ENCODE results near the gene ISM2. TPM values are rescaled to one million over a fixed set of nuclear protein-coding genes. Genes with fewer than 3 reads are reported as not detected.

The ISM2 gene
- total and polyA plus RNA-seq, 2 donors (not counting 1 experiment from before 2014, with no cell fraction given), result 0.30 TPM; not detected in 1

DNA sequence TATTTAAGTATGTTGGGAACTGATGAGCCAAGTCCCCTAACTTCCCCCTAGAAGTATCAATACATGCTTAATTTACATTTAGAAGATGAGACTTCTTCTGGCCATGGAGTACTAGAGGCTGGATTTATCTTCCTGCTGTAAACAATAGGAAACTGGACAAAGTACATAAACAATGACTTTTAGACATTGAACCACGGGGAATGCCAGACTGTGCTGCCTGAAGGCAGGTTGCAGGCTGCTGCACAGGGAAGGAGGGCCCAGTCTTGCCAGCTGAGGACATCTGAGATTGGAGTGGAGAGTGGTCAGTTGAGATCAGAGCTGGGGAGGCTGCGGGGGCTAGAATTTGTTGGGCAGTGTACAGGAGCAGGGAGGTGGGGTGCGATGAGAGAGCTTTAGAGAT lies 24.5 kb upstream of the ISM2 start:
- H2AFZ ChIP-seq (ENCODE audit: insufficient read depth, low read depth, low read length, poor library complexity, severe bottlenecking), result no peak overlapping the region
- WGBS (ENCODE audit: insufficient coverage), result 67% methylated on average over 3 of the region's 3 CpGs
- DNase-seq, result no peak
- ChIA-PET CTCF (no interaction called here), POLR2A (no interaction called here)
- H3K9ac ChIP-seq (ENCODE audit: low read length), result no peak overlapping the region
- peaks cover 3% of the 10 kb centered on the region for H3K79me2 ChIP-seq (ENCODE audit: control insufficient read depth, insufficient read depth, low read length)
- no peak overlapping the region for H3K27ac ChIP-seq (ENCODE audit: low read length in 2 of 2)
- H3K4me3 Mint-ChIP-seq, result no peak overlapping the region
- TF ChIP-seq EZH2 (IDR thresholded peaks at IDR 0.05; ENCODE audit: borderline replicate concordance, insufficient read depth, low read depth, low read length, poor library complexity, severe bottlenecking), result no peak
- TF ChIP-seq, protein P1, sequence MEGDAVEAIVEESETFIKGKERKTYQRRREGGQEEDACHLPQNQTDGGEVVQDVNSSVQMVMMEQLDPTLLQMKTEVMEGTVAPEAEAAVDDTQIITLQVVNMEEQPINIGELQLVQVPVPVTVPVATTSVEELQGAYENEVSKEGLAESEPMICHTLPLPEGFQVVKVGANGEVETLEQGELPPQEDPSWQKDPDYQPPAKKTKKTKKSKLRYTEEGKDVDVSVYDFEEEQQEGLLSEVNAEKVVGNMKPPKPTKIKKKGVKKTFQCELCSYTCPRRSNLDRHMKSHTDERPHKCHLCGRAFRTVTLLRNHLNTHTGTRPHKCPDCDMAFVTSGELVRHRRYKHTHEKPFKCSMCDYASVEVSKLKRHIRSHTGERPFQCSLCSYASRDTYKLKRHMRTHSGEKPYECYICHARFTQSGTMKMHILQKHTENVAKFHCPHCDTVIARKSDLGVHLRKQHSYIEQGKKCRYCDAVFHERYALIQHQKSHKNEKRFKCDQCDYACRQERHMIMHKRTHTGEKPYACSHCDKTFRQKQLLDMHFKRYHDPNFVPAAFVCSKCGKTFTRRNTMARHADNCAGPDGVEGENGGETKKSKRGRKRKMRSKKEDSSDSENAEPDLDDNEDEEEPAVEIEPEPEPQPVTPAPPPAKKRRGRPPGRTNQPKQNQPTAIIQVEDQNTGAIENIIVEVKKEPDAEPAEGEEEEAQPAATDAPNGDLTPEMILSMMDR (IDR thresholded peaks at IDR 0.05), result no peak
- no peak overlapping the region for H3K27ac Mint-ChIP-seq
- no peaks in the 10 kb centered on the region for H3K27me3 Mint-ChIP-seq
- no peak overlapping the region for H3K4me2 ChIP-seq (replicated peaks; ENCODE audit: low read depth, low read length, poor library complexity, severe bottlenecking)
- intact Hi-C loops (cut with micrococcal nuclease), result no loop called here
- ATAC-seq (ENCODE audit: low read depth), result no peak
- no peaks in the 10 kb centered on the region for H3K27me3 ChIP-seq (replicated peaks in 1 of 4; ENCODE audit: control extremely low read depth in 1 of 4, control insufficient read depth in 3 of 4, insufficient read depth in 4 of 4, low read length in 3 of 4)
- peaks cover 12% of the 10 kb centered on the region for H4K20me1 ChIP-seq (ENCODE audit: control insufficient read depth, insufficient read depth, low read length, poor library complexity, severe bottlenecking)
- no peaks in the 10 kb centered on the region for H3K9me3 ChIP-seq (ENCODE audit: control extremely low read depth in 1 of 3, control insufficient read depth in 2 of 3, insufficient read depth in 1 of 3, low read length in 2 of 3)
- no peak overlapping the region for H3K4me3 ChIP-seq (ENCODE audit: control extremely low read depth in 1 of 5, extremely low read depth in 1 of 5, insufficient read depth in 1 of 5, low read depth in 2 of 5, low read length in 4 of 5)
- H3K4me1 Mint-ChIP-seq, result no peaks in the 10 kb centered on the region
- no peaks in the 10 kb centered on the region for H3K9me3 Mint-ChIP-seq (ENCODE audit: insufficient read depth)
- no peaks in the 10 kb centered on the region for H3K4me1 ChIP-seq (ENCODE audit: control insufficient read depth in 2 of 2, insufficient read depth in 2 of 2, low read length in 2 of 2)
- peaks cover 14 to 59% of the 10 kb centered on the region in 2 experiments for H3K36me3 ChIP-seq (replicated peaks in 1 of 2; ENCODE audit: control extremely low read depth in 1 of 2, control insufficient read depth in 1 of 2, extremely low read depth in 1 of 2, insufficient read depth in 2 of 2, low read length in 1 of 2)

DNA sequence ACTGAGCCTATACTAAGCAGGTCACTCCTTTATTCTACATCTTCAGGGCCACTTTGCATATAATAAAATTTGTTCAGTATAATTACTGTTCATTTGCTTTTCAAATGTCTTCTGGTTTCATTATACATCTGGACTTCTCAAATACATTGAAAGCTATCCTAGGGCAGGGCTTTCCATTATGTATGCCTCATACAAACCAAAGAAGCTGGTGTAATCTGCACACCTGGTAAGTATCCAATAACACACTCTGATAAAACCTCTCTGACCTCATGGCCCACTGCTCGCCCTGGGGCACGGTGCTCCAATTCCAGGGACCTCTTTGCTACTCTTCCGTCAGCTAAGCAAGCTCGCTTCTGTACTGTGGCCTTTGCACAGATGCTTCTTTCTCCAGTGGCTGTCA lies 21.9 kb upstream of the ISM2 start:
- ChIA-PET POLR2A (no interaction called here), CTCF (no interaction called here)
- H3K4me3 ChIP-seq (ENCODE audit: control extremely low read depth in 1 of 5, extremely low read depth in 1 of 5, insufficient read depth in 1 of 5, low read depth in 2 of 5, low read length in 4 of 5), result no peak overlapping the region
- Mint-ChIP-seq H3K4me1 (no peaks in the 10 kb centered on the region), H3K4me3 (no peak overlapping the region), H3K27ac (no peak overlapping the region), H3K9me3 (ENCODE audit: insufficient read depth) (no peaks in the 10 kb centered on the region), H3K27me3 (no peaks in the 10 kb centered on the region)
- H3K27me3 ChIP-seq (replicated peaks in 1 of 4; ENCODE audit: control extremely low read depth in 1 of 4, control insufficient read depth in 3 of 4, insufficient read depth in 4 of 4, low read length in 3 of 4), result no peaks in the 10 kb centered on the region
- WGBS (ENCODE audit: insufficient coverage), result 97% methylated on average over 4 of the region's 4 CpGs
- H3K36me3 ChIP-seq (replicated peaks in 1 of 2; ENCODE audit: control extremely low read depth in 1 of 2, control insufficient read depth in 1 of 2, extremely low read depth in 1 of 2, insufficient read depth in 2 of 2, low read length in 1 of 2), result peaks cover 22 to 80% of the 10 kb centered on the region in 2 experiments
- H3K9me3 ChIP-seq (ENCODE audit: control extremely low read depth in 1 of 3, control insufficient read depth in 2 of 3, insufficient read depth in 1 of 3, low read length in 2 of 3), result no peaks in the 10 kb centered on the region
- no peak overlapping the region for H3K4me2 ChIP-seq (replicated peaks; ENCODE audit: low read depth, low read length, poor library complexity, severe bottlenecking)
- no peak for ATAC-seq (ENCODE audit: low read depth)
- intact Hi-C loops (cut with micrococcal nuclease), result no loop called here
- no peak for TF ChIP-seq EZH2 (IDR thresholded peaks at IDR 0.05; ENCODE audit: borderline replicate concordance, insufficient read depth, low read depth, low read length, poor library complexity, severe bottlenecking)
- TF ChIP-seq, protein P1 (IDR thresholded peaks at IDR 0.05), result no peak
- no peak overlapping the region for H3K9ac ChIP-seq (ENCODE audit: low read length)
- no peaks in the 10 kb centered on the region for H3K4me1 ChIP-seq (ENCODE audit: control insufficient read depth in 2 of 2, insufficient read depth in 2 of 2, low read length in 2 of 2)
- peaks cover 20% of the 10 kb centered on the region for H4K20me1 ChIP-seq (ENCODE audit: control insufficient read depth, insufficient read depth, low read length, poor library complexity, severe bottlenecking)
- no peaks in the 10 kb centered on the region for H3K79me2 ChIP-seq (ENCODE audit: control insufficient read depth, insufficient read depth, low read length)
- H2AFZ ChIP-seq (ENCODE audit: insufficient read depth, low read depth, low read length, poor library complexity, severe bottlenecking), result no peak overlapping the region
- H3K27ac ChIP-seq (ENCODE audit: low read length in 2 of 2), result no peak overlapping the region
- no peak for DNase-seq
